ENCODE measurements around the gene RCAN2.
A peak's percentile ranks its signal among the peaks of the same experiment; 100 is the strongest.

Gene RCAN2

DNA sequence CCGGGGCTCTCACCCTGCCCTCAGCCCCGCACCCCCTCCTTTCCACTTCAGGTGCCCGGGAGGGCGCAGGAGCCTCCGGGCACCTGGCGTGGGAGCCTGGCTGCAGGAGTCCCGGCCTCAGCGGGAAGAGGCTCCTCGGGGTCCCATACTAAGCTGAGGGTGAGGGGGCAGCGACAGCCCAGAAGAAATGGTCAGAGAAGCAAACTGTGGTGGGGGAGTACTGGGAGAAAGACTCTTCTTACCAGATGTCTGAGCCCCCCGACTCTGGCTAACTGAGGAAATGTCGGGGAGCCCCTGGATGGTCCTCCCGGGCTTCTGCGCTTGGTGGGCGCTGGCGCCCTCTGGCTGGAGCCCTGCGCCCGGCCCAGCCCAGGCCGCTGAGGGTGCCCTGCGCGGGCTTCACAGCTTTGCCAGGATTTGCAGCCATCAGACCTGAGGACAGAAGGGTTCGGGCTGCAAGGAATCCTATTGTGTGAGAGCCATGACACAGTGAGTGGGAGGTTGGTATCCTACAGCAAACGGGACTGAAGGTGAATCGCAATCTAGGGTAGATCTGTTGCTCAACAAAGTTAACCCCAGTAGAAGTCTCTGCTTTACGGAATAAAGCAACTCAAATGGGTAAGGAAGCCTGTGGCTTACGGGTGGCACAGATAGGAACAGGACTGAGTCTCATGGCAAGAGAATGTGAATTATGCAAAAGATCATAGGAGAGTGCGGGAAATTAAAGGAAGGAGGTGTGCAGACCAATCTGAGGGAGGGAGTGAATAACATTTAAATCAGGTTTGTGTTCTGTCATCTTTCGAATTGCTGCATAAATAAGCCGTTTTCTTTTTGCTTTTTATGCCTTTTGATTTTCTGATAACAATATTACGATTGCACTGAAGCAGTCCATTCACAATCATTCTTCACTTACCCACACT lies 639 bp upstream of the RCAN2 start:
- no peak for DNase-seq (ENCODE audit: low spot score)

DNA sequence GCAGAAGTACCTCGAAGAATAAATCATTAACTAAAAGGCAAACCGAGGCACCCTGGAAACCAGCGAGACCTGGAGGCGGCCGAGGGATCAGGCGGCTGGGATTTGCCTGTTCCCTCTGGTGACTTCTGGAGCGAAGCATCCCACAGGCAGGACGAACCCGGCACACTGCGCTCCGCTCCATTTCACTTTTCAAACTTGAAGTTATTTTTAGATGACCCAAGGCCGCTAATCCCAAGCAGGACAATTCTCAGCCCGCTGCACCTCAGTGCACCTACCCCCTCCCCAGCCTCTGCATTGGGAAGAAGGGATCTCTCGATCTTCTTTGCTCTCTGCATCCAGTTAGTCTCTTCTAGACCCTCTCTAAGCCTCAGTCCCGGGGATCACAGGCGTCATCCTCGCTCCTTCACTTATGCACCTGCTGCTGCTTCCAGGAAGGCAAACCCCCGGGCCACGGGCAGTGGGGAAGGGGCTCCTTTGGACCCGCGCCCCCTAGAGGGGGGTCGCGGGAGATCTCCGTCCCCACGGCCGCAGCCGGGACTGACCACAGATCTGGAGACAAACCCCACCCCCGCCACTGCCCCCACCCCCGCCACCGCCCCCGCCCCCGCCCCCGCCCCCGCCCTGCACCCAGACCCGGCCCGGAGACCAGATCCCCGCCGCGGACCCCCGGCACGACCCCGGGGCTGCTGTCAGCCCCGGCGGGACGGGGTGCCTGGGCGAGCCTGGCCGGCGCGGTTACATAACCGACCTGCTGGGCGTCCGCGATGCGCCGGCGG lies 636 bp downstream of the RCAN2 start:
- DNase-seq (ENCODE audit: low spot score): no peak

DNA sequence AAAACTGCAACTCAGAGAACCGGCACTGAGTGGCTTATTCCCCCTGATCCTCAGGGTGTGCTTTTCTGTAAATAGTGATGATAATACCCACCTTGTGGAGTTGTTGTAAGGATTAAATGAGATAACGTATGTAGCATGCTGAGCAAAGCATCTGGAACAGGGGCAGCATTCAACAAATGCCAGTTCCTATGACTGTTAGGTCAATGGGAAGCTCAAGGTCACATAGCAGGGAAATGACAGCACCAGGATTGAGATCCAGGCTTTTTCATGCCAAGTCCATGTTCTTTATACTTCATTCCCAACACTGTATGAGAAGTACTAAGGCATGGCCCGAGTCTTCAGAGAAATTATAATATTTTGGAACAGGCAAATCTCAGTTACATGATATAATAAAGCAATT lies 5.1 kb downstream of the RCAN2 start:
- no peak for DNase-seq (ENCODE audit: low spot score)

DNA sequence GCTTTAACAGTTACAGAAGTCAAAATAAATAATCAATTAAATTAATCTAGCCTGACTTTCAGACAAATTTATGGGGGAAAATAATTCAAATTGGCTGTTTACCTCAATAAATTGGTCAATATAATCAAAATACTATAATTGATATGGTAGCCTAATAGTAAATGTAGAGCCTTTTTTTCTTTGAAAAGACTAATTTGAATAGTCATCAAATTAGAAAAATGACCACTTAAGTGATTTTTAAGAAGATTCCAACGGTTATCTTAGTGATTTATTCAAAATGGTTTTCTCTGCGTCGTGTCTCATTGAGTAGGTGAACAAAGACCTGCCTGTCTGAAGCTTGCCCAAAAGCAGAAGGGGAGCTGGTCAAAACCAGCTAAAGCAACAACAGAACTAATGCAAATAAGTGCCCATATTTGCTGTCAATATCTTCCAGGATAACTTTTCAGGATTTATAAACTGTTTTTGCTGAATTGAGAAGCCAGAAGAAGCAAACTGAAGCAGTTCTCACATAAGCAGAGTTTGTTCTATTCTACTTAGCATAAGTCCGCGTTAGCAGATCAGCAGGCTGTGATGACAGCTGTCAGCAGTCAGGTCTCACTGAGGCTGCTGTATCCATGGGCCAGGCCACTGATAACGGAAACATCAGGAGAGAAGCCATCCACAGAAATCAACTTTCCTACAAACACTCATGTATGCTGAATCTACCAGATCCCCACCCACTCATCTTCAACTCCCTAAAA lies 7.0 kb downstream of the RCAN2 start:
- DNase-seq (ENCODE audit: low spot score): no peak

DNA sequence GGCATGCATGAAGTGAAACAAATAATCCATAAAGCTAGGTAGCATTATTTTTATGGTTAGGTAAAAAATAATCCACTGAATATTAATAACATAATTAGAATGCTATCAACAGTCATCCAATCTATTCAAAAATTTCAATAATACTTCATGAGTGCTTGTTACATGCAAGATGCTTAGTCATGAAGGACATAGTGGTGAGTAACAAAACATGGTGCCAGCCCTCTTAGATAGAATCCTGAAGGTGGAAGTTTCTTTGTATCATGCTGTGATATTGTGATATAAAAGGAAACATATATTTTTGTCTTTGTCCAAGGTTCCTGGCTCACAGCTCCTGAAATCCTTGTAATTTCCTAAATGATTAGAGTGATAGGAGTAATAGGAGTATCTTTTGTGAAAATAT lies 14.9 kb downstream of the RCAN2 start:
- no peak for DNase-seq (ENCODE audit: low spot score)

DNA sequence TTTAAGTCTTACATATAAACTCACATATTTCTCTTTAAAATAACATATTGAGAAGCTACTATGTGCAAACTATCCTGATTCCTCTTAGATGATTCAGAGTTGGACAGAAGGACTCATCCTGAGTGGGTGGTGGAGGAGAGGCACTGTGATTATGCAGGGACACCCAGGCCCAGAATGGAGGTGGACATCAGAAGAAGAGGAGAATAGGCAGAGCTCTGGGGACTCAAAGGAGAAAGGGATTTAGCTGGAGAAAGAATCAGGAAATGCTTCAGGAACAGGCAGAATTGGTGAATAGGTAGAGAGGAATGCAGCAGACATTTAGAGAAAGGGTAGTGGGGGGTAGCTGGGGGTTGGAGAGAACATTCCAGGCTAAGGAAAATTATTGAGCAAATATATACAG lies 17.4 kb downstream of the RCAN2 start:
- DNase-seq (ENCODE audit: low spot score): no peak

DNA sequence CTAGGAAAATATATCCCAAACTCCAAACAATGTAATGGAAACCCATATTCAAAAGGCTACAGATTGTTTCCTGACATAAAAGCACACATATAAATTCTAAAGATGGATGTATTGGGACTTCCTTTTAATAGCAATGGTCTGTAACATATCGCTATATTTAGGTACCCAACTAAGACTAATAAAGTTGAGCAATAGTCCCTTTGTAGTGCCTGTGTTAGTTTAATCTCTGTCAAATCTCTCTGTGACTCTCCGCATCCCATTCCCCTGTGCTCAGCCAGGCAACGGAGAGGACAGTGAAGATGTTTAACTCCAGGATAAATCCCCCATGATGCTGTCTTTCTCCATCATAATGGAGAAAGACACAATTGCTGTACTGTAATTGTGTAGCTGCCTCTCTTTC lies 19.0 kb downstream of the RCAN2 start:
- DNase-seq (ENCODE audit: low spot score): no peak

DNA sequence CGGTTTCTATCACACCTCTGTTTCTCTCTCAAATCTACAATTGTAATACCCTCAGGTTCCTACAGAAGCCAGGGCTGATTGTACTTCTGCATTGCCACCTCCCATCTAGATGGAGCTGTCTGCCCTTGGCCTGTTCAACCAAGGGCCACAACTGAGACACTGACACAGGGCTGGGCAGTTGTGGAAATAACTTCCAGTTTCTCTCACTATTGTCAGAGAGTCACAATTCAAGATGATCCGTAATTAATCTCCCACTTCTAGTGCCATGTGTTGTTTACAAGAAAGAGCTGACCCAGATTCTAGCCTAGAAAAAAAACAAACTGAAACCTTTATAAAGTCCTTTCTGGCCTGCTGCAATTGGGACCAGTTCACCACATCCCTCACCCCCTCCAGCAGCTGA lies 22.2 kb downstream of the RCAN2 start:
- no peak for DNase-seq (ENCODE audit: low spot score)

DNA sequence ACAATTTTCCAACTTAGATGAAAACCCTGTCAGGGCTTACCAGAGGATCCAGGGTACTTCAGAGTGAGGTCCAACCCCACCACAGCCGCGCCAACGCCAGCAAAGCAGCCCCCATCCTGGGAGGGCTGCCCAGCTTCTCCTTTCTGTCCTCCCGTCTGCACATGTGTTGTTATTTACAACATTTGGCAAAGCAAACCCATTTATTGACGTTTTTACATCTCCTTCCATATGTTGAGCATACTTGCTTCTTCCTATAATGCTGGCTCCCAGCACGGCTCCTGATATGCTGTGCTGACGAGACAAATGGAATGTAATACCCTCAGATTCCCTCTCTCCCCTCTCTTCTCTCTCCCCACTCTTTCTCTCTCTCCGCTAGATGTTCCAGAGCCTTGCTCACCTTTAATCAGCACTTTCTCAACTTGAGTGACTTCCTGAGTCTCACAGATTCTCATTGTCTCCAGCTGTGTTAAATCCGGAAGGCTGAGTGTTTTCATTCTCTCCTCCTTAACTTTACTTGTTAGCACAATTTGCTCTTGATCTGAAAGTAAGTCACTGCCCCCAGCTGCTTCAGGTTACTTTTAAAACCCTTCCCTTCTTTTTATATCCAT lies 22.7 kb downstream of the RCAN2 start:
- DNase-seq (ENCODE audit: low spot score): no peak

DNA sequence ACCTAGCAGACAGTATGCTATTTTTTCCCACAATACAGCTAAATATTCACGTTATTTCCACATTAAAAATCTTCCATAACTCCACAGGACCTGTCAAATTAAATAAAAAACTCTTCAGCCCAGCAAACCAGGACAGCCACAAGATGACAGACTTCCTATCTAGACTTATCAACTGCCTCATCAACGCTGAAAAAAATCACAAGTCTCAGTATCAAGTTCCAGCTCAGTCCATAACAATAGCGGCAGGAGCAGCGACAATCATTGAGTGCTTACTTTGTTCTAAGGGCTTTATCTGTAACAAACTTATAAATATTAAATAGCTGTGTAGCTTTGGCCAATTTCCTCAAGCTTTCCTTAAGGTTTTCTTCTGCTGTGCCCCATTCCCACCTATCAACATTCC lies 24.7 kb downstream of the RCAN2 start:
- no peak for DNase-seq (ENCODE audit: low spot score)

DNA sequence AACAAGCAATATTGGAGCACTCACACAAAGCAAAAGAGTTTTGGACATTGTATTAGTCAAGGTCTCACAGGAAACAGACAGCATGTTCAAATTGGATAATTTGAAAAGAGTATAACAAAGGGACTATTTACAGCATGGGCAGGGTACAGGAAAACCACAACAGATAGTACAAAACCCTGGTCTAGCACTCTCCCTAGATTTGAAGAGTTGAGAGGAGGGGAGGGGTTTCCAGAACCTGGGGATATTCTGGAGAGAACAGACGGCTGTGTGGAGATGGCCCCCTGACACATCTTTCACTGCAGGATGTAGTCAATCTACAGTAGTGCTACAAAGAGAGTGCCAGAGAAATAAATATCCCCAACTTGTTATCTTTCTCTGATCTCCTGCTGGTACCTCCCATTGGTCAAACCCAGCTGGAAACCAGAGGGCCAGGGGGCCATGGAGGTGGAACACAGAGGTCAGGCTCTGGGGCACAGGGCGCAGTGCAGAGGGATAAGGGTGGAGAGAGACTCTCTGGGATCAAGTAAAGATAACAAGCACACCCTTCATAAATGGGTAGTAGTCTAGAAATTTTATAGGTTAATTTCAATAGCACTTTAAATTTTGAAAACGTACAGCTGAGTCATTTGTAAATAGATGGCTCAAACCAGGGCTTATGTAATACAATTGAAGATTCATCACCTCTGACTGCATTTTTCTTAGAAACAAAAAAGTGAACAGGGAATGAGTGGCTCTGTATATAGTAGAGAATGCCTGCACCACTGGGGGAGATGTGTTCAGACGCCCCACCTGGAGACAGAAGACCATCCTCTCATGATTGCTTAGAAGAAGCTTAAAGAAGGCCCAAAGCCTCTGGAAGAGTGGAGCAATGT lies 25.7 kb downstream of the RCAN2 start:
- no peak for DNase-seq (ENCODE audit: low spot score)

DNA sequence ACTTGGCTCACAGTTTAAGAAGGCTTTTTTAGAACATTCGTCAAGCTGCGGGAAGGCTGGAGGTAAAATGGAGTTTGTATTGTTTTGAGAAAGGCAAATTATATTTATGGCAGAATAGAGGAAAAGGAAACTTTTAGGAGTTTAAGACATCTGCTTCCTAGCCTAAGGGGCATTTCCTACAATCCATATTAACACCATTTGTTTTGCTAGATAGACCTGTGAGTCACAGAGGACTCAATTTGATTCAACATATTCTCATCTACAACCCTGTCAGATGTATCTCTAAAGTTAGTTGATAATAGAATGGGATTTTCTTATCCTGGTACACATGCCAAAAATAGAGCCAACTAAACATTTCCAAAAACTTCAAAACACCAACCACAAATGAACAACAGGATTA lies 35.0 kb downstream of the RCAN2 start:
- DNase-seq (ENCODE audit: low spot score): no peak

DNA sequence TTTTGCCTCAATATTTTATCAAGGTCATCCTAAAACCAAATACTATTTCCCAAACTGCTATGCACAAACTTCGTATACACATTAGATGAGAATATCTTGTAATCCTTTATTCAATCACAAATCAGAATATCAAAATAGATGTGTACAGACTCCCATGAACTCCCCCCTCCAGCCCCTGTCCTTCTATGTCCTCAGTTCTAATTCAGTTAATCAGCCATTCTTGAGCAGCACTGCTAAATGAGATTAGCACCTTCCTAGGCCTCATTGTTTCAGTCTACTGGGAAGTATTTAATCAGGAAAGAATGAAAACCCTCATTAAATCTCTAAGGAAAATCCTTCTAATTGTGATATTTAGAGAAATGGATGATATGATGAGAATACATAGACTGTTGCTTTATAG lies 36.6 kb downstream of the RCAN2 start:
- DNase-seq (ENCODE audit: low spot score): no peak

DNA sequence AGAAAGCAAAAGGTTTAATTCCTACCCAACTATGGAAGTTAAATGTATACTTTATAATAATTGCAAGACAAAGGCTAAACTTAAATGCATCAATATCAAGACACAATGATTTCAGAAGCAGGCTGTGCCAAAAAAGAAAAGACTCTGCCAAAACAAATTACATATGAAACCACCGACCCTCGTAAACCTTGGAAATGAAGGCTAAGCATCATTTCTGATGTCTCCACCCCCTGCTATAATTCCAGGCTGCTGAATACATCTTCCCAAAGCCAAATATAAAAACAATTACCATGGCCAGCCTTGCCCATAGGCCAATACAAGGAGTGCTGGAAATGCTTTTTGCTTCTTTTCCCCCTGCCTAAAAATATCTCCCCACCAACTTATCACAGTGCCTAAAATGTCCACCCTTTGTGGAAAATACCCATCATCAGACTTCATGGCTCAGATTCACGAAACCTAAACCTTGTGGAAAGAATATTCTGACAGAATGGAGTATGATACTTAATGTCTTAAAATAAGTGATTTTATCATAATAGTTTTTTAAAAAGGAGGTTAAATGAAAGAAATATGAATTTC lies 37.4 kb downstream of the RCAN2 start:
- DNase-seq (ENCODE audit: low spot score): no peak

DNA sequence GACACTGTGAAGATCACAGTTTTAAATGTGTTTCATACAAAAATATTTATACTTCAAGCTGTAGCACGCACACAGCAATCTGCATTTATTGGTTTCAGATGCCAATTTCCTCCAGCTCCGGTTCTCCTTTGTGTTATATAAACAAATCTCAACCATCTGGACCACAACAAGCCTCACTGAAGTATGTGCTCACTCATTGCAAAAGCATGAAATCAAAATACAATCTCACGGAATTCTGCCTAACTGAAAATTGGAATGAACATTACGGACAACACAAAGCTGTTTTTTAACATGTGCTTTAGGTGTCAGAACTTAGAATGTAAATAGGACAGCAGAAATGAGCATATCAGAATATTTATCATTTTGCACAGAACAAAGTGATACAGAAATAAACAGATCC lies 38.0 kb downstream of the RCAN2 start:
- DNase-seq (ENCODE audit: low spot score): no peak

DNA sequence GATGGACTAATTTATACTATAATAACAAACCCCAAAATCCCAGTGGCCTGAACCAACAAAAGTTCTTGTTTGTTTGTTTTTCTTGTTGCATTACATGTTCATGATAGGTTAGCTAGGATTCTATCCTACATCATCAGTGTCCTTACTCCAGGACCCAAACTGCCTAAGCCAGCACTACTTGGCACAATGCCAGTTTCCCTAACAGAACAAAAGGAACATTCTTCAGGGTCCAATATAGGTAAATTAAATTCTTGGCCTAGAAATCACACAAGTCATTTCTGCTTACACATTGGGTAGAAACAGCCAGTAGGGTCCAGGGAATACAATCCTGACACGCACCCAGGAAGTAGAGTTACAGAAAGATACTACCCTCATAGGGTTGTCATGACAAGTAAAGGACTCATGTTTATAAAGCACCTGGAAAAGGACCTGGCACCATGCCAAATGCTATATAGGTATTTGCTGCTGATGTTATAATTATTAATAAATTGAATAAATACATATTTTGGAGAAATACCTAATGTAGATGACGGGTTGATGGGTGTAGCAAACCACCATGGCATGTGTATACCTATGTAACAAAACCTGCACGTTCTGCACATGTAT lies 38.8 kb downstream of the RCAN2 start:
- DNase-seq (ENCODE audit: low spot score): peak; percentile 4

DNA sequence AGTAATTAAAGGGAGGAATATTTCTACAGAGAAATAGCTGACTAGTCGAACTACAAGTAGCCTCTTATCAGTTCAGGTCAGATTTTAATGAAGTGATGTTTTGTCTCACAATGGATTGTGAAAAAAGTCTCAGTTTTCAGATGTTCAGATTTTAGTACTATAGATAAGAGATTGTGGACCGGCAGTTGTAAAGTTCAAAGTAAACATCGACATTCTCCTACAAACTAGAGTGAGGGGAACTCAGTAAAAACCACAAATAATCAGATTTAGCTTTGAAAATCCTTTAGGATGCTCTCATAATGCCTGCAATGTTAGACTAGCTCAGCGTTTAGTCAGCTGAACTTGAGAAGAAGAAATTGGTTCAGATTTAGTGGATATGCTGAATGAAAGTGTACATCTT lies 39.9 kb downstream of the RCAN2 start:
- no peak for DNase-seq (ENCODE audit: low spot score)

DNA sequence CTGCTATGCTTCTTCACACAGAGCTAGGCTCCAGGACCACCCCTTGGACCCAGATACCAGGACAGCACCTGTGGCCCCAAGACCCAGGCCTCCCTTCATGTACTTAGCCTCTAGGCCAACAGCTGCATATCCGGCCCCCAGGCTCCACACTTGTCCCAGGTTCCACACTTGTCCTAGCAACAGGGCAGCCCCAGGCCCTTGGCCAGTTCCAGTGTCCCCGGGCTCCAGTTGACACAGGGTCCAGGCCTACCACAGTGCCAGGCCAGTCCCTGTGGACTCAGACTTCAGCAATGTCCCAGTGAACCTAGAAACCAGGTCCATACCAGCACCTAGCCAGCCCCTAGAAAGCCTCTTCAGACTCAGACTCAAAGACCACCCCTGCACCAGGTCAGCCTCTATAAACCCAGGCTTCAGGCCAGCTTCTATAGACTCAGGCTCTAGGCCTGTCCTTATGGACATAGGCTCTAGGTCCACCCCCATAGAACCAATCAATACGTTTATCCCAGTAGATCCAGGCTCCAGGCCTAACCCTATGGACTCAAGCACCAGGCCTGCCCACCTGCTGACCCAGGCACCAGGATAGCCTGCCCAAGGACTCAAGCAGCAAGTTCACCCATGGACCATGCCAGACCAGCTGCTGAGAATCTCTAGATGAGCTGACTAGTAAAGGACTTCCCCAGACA lies 46.3 kb downstream of the RCAN2 start:
- no peak for DNase-seq (ENCODE audit: low spot score)

DNA sequence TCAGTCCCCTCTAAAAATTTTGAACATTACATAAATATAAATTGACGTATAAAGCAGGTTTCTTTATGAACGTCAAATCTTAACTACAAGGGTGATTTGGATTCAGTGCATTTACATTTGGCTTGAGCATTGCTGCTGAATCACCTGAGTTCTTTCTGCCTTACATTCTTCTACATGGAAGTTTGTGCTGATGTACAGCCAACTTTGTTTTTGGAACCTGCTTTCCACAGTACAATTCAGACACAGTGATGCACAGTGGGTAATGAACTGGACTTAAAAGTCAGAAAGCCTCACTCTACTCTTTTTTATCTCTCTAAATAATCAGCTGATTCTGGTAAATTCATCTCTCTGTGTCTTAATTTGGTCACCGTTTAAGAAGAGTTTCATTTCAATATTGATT lies 47.6 kb downstream of the RCAN2 start:
- DNase-seq (ENCODE audit: low spot score): no peak

DNA sequence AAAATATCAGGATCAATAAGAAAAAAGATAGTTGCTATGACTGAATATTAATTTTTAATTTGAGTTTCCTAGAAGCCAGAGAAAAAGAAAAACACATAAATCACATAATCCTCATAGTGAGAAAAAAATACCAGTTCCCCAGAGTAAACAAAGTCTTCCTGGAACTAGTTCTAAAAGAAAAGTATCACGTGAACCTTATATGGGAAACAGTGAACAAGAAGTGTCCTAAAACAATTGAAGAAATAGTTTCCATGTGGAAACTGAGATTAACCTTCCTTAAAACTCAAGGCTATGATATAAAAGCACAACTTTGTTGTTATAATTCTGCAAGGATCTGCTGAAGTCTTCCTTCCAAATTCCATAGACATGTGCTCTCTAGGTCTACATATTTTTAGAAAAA lies 50.6 kb downstream of the RCAN2 start:
- no peak for DNase-seq (ENCODE audit: low spot score)

All from hematopoietic multipotent progenitor cell treated with erythropoietin and hydrocortisone succinate and interleukin-3 and kit ligand, for 15 days (in vitro differentiated cells).